H4 (cell line): Measurements from ENCODE around the gene SCYGR3. TPM values are rescaled to one million over a fixed set of nuclear protein-coding genes. Genes with fewer than 3 reads are reported as not detected.

ENCODE experiments used
- total RNA-seq: library from RNA; depleted of rRNA; stranded (reverse); fragments of >200 nt; shearing (Covaris generic); gene quantifications from 2 replicates; pipeline ENCODE4 v1.2.3, GENCODE V29; 2014; rRNA removed

Gene SCYGR3
- total RNA-seq, 1 experiment from 2014 or later = not detected

Other genes with a start within 250 kb of the SCYGR3 start
- 0.04 TPM in 1 of 2 replicates, not detected in the other for gene TM4SF20, start 235.5 kb downstream of the SCYGR3 start, total RNA-seq
- gene SCYGR1, start 226.9 kb downstream of the SCYGR3 start, total RNA-seq = not detected in 2 replicates
- 110 and 129 TPM in 2 replicates for gene AGFG1, start 142.7 kb downstream of the SCYGR3 start, total RNA-seq
- gene SCYGR2, start 15.9 kb downstream of the SCYGR3 start, total RNA-seq = not detected in 2 replicates
- not detected in 2 replicates for gene SCYGR4, start 2.7 kb upstream of the SCYGR3 start, total RNA-seq
- gene SCYGR5, start 52.0 kb upstream of the SCYGR3 start, total RNA-seq = not detected in 2 replicates
- 0.27 and 0.51 TPM in 2 replicates for gene SLC19A3, start 103.2 kb upstream of the SCYGR3 start, total RNA-seq
- gene SCYGR6, start 109.9 kb upstream of the SCYGR3 start, total RNA-seq = not detected in 2 replicates
- not detected in 2 replicates for gene SCYGR7, start 113.5 kb upstream of the SCYGR3 start, total RNA-seq
- not detected in 2 replicates for gene SCYGR8, start 131.1 kb upstream of the SCYGR3 start, total RNA-seq
- gene CCL20, start 199.0 kb upstream of the SCYGR3 start, total RNA-seq = not detected in 2 replicates